Suppressor macrophage treated with lipopolysaccharide for 1 hour (primary cell): Measurements from ENCODE around the gene DIRAS3.
"Not testable (repeated sequence)": the region's sequence is repeated elsewhere in the genome, so short reads cannot be mapped to it uniquely, and the experiment has no call there.

Experiments
- DNase-seq, 3 donors: peaks; one replicate each; pipeline ENCODE4 v3.0.0-alpha.2; 2020 to 2022

Gene DIRAS3

DNA sequence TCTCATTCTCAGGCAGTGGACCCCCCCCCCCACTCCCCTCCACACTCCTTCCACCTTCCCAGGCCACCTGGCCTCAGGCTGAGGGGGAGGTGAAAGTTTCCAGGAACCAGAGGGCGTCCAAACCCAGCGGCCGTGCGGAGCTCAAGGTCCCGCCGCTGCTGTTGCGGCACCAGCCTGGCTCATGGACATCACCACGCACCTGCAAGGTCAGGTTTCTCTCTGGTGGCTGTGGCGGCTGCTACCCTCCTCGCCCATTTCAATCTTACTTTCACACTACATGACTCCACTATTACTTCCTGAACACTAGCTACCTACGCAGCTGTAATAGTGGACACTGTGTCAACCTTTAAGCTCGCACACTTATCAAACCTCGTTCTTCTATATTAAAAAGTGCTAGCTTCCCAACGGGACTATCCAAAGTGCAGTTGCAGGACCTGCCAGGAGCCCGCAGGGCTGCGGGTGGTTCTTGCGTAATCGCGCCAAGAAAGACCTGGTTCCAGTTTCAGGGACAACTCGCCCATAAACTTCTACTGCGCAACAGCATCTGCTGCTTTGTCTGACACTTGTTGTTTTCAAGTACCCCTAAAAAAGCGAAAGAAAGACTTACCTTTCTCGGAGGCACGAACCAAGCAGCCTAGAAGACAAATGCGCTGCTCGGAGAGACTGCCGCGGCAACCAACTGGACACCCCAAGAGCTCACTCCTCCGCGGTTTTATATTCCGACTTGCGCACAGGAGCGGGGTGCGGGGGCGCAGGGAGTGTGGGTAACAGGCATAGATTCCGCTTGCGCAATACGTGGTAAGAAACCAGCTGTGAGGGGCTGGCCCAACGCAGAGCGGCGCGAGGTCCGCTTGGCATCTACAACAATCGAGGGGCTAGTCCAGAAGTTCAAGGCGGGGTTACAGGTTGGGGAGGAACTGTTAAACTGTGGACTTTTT is at the start of gene DIRAS3:
Gene DIRAS3, minus strand, starts transcription at position 687 of the 938 bp plus-strand sequence. CDS start 3,330 bp downstream, outside the sequence.
- DNase-seq: peak in 2 of 3 donors; percentile 16 to 28

- no peak for DNase-seq
Observed at GRCh38 chr1:68093737-68094136, 43.3 kb upstream of the DIRAS3 start.

GRCh38 chr1:68087184-68087583 is 36.8 kb upstream of the DIRAS3 start:
- no peak for DNase-seq

GRCh38 chr1:68085752-68086151 is 35.3 kb upstream of the DIRAS3 start:
- no peak for DNase-seq

DNA sequence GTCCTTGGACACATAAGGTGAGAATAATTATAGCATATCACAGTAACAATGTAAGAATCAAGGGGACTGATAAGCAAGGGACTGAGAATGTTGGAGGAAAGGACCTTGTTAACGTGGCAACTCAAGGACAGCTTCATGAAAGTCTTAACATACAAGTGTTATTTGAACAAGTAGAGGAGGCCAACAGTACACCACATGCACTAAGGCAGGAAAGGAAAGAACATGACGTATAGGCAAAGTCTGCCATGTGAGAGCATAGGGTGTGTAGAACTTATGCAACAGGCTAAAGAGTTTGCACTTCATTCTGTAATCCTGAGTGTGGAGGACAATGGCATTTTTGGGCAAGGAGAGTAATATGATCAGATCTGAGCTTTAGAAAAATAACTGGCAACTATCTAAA is 33.3 kb upstream of the DIRAS3 start:
- no peak for DNase-seq

DNA sequence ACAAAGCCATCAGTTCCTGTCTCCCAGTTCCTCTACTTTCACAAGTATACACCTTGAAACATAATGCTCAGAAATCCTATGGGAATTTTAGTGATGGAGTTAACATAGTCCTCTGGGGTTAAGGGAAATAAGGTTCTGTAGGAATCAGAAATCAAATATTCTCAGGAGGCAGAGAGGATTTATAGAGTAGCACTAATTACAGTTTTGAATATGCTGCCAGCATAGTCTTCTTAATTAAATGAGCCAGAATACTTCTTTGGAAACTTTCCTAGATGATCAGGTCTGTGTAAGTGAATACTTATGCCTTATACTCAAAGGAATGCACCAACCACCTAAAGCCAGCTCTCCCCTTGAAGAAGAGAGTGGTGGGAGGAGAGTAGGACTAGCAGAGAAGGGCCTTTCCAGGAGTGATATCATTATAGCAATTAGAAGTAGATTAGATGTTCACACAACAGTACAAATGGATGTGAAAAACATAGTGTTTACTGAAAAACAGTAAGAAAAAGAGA is 31.4 kb upstream of the DIRAS3 start:
- no peak for DNase-seq

DNA sequence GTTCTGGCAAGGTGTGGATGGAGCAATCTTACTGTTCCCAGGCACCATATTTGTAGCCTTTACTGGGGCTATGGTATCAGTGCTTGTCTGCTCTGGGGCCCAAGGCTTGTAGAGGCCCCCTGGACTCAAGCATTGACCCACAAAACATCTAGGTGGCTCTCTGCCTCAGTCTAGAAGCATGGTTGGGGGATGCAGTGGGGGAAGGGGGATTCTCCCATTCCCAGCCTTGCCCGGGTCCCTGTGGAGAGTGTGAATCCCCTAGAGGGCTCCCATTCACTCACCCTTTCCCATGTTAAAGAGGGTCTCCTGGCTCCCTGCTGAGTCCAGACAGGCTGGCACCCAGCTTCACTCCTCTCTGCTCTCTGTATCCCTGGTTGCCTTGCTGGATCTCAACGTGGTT is 28.2 kb upstream of the DIRAS3 start:
- DNase-seq: no peak

GRCh38 chr1:68074472-68074871 is 24.0 kb upstream of the DIRAS3 start:
- DNase-seq: no peak

DNA sequence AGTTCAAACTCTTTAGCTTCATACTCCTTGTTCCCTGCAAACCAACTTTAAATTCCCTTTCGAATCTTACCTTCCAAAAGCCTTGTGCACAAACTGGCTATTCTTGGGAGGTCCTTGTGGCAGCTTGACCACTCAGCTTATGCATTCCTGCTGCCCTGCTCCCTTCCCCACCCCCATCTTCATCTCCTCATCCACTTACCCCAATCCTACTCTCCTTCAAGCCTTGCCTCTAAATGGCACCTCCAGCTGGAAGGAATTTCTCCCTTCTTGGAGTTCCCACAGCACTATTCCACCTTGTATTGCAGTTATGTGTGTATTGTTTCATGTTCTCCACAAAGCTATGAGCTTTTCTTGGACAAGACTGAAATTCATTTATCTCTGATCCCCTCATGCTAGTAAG is 15.3 kb upstream of the DIRAS3 start:
- no peak for DNase-seq

- DNase-seq: not testable (repeated sequence)
Observed at GRCh38 chr1:68058053-68058452, 7.6 kb upstream of the DIRAS3 start.

DNA sequence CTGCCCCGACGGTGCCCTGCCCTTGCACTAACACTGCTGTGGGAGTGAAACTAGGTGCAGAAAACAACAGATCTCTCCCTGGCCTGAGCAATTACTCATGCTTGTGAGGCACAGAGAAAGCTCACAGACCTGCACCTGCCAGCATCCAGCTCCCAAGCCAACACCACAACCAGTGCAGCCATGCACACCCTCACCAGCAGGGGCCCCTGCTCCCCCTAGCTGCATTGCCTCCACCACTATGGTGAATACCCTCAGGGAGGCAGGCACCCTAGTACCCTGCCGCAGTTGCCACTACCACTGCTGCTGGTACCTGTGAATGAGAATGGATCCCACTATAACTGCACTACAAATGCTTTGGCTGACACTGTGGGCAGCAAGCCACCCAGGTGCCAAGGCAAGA is 7.1 kb upstream of the DIRAS3 start:
- DNase-seq: no peak

GRCh38 chr1:68057050-68057449 is 6.6 kb upstream of the DIRAS3 start:
- no peak for DNase-seq

DNA sequence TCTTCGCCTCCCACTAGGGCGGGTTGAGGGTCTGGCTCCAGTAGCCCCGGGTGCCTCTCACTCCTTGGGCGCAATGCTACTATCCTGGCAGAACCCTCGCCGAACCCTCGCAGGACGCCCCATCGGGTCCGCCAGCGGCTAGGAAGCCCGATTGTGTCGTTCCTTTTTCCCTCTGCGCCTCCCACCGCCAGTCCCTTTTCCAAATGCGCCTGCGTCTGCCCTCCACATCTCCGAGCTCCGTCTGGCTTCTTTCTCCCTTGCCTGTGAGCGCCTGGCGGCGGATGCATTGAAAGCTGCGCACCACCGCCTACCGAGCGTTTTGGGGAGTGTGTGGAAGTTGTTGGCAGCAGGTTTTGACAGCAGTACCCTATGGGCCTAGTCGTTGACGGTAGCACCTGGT is 1.0 kb upstream of the DIRAS3 start:
- peak in 1 of 3 donors; percentile 4 for DNase-seq

- no peak for DNase-seq
Observed at GRCh38 chr1:68047659-68048026, 2.8 kb downstream of the DIRAS3 start.

DNA sequence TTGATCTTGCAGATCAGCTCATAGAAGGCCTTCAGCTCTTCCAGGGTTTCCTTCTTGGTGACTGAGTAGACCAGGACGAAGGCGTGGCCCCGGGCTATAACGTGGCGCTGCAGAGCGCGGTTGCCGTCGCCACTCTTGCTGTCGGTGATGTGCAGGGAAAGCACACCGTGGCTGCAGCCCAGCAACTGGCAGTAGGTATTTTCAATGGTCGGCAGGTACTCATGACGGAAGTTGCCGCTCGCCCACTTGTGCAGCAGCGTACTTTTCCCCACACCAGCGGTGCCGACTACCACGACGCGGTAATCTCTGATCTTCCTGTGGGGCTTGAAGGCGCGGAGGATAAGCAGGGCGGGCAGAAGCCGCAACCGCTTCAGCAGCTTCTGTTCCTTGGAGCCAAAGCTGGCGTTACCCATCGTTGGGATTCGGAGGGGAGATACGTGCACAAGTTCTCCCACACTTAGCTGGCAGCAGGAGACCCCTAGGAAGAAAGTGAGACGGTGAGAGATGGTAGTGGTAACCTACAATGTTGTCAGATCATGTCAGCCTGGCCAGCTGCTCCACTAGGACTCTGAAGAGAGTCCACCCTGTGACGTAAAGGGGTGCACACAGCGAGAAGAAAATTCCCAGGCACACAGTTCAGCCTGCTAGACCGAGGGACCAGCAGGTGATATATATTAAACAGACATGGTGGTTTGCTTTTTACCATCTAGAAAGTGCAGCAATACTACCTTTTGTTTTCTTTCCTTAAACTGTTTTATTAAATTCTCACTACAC is 3.4 kb downstream of the DIRAS3 start:
- DNase-seq: no peak

DNA sequence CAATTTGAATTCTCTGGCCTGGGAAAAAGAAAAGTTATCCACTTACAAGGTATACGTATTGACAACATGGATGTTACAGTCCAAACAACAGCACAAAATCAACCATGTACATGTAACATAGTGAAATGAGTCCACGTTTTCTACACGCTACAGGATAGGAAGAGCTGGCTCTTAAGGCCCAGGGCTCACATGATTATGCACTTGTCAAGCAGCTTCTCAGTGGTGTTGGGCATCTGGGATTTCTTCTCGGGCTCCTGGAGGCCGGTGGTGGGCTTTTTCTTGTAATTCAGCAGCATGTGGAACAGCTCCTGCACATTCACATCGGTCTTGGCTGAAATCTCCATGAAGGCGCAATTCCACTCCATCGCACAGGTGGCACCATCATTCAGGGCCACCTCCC is 4.0 kb downstream of the DIRAS3 start:
- no peak for DNase-seq

DNA sequence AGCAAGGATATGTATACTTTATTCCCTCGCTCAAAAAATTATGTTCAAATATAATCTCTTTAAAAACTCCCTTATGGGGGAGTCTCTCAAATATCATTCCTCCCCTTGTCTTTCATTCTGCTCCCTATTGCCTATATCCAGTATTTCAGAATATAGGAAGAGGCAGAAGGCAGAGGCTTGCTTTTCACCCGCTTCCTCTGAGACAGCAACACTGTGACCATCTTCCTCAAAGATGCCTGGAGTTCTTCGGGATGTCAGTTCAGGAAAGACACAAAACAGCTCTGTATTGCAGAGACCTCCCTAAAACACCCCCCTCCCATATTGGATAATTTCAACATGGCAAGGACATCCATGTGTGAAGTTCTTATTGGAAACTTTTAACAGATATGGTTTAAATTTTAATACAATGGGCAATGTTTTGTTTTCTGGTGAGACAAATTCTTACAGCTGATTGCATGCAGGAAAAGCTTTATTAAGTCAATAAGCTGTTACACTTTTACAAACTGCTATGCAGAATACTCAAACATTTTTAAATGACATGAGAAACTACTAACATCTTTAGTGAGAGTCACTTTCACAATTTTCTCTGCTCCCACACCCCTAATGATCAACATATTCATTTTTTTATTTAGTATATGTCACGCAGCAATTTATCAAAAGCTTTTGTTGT is 4.8 kb downstream of the DIRAS3 start:
- DNase-seq: no peak

DNA sequence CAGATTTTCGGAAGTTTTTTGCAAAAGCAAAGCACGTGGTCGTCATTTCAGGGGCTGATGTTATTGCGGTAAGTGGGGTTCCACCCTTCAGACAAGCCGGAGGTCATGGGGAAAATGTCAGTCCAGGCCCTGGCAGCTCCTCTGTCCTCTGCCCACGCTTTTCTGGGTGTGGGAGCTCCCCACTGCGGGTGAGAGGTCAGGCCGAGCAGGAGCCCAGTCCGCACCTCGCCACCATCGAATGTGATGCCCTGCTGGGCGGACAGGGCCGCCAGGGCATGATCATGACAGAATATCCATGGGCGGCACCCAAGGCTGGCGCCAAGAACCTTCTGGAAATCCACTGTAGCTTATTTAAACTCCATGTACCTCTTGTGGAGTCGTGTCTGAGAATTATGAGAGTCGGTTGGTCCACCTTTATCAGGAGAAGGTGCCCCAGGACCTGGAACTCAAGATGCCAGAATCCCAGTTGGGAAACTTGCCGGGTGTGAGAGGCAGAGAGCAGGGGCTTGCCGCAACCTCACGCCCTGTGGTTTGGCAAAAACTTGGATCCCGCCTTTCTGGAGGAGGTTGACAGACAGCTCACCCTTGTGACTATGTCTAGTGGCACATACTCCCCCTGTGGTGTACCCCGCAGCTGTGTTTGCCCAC is 6.9 kb downstream of the DIRAS3 start:
- DNase-seq: no peak

DNA sequence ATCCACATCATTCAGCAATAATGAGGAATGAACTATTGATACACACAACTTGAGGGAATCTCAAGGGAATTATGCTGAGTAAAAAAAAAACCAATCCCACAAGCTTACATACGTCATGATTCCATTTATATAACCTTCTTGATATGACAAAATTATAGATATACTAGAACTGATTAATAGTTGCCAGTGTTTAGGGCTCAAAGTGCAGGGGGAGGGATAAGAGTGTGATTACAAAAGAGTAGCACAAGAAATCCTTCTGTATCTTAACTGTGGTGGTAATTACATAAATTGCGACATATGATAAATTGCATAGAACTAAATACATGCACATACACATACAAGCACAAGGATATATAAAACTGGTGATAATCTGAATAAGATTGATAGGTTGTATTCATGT is 13.5 kb downstream of the DIRAS3 start:
- DNase-seq: no peak

GRCh38 chr1:68029444-68029843 is 21.0 kb downstream of the DIRAS3 start:
- DNase-seq: no peak

- DNase-seq: no peak
Observed at GRCh38 chr1:68028566-68028965, 21.9 kb downstream of the DIRAS3 start.

DNA sequence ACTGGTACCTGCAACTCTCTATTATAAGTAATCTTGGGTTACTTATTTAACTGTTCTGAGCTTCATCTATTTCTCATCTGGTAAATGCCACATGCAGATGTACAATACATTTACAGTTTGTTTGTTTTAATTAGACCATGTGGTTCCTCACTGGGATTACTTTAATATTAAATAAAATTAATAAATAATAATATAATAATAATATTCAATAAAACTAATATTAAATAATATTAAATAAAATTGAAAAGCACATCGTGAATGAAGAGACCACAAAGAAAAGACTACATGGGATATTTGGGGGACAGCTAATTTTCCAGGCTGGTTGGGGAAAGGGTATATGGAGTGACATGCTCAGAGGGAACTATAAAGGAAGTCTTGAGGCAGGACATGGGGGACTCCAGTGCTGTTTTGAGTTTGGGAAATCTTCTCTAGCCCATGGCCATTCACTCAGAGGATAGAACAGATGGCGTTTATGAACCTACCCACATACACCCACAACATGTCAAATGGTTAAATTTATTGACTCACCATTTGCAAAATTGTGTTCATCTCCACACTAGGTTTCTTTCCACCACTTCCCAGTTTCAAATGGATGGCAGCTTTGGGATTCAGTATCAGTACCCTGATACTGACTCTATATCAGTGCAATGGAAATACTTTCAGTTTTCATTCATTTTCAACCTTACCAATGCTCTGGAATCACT is 25.6 kb downstream of the DIRAS3 start:
- DNase-seq: no peak
